GM15510 (cell line): ENCODE results near the gene PRLH.

Experiments
- POLR2A ChIP-seq: IDR thresholded peaks from 3 replicates; pipeline ENCODE4 v1.6.1; 2011; ENCODE audit warnings: borderline replicate concordance; ENCODE audit not compliant: insufficient read length; ENCODE audit errors: extremely low read depth

The PRLH gene

GRCh38 chr2:237597196-237598145, 31.1 kb downstream of the PRLH start:
- no peak for TF ChIP-seq POLR2A

GRCh38 chr2:237598468-237599208, 32.3 kb downstream of the PRLH start:
- TF ChIP-seq POLR2A: no peak

DNA sequence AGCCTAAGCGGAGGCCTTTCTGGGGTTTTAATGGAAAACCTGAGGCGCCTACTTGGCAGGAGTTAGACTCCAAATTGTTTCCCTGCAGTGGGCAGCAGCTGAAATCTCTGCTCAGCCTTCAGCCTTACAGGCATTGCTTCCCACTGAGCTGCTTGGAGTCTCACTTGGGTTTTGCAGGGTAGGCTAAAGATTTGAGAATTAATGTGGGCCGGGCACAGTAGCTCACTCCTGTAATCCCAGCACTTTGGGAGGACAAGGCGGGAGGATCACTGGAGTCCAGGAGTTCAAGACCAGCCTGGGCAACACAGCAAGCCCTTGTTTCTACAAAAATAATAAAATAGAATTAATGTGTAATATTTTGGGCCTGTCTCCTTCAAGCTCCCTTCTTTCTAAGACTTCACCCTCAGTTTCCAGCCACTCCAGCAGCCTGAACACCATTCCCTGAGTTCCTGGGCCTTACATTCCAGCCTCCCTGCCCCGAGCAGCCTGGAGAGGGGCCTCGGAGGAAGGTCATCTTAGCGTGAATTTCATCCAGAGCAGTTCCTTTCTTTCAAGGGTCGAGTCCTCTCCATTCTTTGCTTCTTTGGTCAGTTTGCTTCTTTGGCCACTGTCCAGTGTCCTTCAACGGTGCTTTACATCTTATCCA, 33.2 kb downstream of the PRLH start:
- no peak for TF ChIP-seq POLR2A

DNA sequence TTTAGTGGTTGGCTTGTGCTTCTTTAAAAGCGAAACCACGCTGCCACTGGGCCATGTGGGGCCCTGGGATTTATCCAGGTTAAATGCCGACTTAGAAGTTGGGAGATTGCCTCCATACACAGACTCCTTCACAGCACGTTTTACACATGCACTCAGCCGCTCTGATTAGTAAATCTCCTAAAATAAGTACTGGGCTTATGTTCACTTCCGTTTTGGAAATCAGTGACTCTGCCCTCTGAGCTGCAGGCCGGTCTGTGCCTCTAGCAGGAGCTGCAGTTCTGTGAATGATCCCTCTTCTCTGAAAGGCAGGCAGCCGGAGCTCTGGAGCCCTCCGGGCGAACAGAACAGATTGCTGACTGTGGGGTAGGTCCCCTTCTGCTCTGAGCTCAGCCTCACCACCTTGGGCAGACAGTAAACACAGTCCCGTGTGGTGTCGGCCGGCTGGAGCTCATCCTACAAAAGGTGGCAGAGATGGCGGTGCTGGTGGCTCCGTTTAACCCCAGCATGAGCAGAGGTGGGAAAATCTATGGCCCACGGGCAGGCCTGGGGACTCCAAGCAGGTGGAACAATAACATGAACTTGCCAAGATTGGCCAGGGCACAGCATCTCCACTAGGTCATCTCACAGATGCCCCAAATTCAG, 34.0 kb downstream of the PRLH start:
- no peak for TF ChIP-seq POLR2A

DNA sequence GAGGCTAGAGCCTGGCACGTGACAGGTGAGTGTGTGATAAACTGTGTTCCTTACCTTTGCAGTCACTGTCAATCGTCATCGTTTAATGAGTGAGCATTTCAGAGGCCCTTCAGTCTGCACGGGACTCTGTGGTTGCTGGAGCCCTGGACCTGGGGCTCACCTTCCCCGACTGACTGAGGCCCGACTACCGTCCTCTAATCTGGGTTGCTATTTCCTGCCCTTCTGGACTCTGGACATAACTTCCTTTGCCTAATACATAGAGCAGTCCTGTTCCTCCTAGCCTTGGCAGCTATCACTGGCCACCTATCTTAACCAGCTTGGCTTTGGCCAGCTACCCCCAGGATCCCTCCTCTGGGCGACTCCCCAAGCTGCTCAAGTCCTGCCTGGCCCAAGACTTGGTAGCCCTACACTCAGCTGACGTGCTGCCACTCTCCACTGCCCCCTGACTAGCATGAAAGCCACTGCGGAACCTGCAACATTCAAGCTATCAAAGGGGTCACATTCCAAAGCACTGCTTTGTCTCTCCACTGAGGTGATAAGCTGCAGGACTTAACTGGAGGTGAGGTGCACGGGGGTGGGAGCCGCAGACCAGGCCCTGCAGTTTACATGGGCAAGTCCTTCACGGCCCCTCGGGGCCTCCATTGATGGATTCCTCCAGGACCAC, 35.2 kb downstream of the PRLH start:
- TF ChIP-seq POLR2A: no peak

DNA sequence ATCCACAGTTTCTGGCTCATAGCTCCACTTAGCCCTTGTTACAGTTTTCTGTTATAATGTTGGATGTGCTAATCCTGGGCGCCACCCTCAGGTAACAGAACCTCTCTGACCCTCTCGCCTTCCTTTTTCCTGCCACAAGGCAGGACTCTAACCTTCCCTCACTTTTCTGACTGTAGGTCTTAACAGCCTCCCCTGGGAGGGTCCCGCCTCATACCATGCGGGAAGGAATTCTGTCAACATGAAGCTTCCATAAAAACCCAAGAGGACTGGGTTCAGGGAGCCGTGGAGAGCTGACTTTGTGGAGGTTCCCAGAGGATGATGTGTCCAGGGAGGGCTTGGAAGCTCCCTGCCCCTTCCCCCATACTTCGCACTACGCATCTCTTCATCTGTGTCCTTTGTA, 36.0 kb downstream of the PRLH start:
- TF ChIP-seq POLR2A: no peak

GRCh38 chr2:237603049-237603717, 36.8 kb downstream of the PRLH start:
- no peak for TF ChIP-seq POLR2A

- TF ChIP-seq POLR2A: no peak
Observed at GRCh38 chr2:237603718-237604362, 37.5 kb downstream of the PRLH start.

GRCh38 chr2:237604391-237604790, 38.0 kb downstream of the PRLH start:
- no peak for TF ChIP-seq POLR2A

DNA sequence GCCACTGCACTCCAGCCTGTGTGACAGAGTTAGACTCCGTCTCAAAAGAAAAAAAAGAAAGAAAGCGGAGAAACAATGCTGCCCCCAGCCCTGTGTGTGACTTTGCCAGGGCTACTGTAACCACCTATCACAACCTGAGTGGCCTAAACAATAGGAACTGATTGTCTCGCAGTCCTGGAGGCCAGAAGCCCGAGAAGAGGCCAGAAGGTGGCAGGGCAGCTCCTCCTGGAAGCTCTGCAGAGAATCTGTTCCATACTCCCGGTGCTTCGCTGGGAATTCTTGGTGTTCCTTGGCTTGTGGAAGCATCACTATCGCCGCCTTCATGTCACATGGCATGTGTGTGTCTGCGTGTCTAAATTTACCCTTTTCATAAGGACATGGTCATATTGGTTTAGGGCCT, 38.6 kb downstream of the PRLH start:
- no peak for TF ChIP-seq POLR2A

DNA sequence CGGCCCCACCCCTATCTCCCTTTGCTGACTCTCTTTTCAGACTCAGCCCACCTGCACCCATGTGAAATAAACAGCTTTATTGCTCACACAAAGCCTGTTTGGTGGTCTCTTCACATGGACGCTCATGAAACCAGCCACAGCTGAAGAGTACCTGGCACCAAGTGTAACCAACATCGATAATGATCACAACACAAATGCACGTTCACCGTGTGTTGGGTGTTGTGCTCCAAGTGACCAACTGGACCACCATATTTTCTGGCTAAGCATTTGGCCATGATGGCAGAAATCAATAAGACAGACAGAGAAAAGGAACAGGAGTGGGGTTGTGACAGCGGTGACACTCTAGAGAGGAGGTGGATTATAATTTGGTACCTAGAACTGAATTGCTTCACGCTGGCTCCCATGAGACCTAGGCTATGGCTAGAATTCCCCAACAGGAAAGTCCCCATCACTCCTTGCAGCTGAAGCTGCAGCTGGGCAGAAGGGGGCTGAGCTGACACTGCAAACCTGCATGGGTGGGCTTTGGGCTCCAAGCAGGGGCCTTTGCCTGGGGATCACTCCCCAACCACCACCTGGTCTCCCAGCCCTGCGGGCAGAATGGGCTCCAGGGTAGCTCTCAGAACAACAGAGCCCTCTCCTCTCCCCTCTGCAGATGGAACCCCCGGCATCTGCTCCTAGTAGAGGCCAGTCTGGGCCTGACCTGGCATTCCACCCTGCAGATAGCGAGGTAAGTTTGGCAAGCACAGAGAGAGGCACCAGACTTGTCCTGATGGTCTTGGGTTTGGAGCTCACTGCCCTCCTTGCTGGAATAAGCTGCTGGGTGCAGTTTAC, 46.4 kb downstream of the PRLH start:
- no peak for TF ChIP-seq POLR2A

DNA sequence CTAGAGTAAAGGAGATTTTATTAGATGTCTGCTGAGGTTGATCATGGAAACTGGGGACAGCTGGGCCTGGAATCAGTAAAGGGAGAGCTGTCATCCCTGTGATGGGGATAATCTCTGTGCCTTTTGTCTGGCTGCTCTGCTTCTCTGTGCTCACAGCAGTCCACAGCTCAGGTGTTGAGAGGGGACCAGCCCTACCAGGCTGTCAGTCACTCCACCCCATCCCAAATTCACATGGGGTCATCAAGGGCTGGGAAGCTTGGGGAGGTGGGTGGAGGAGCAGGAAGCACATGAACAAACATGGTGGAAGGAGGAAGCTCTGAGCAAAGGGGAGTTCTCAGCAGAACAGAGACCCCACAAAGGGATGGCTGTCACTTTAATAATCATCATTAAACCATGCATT, 47.3 kb downstream of the PRLH start:
- no peak for TF ChIP-seq POLR2A
